Gastrocnemius medialis (tissue), 4 donors: ENCODE data around the gene STX7. TPM values are rescaled to one million over a fixed set of nuclear protein-coding genes. Genes with fewer than 3 reads are reported as not detected.

ENCODE experiments used
- ATAC-seq, 2 donors: fragments of 150-250 bp; one replicate each; pipeline ENCODE4 v1.9.1; 2016
- DNase-seq, 2 donors: peaks; one replicate each; pipeline ENCODE4 v3.0.0-alpha.2; 2019
- H3K27ac ChIP-seq, 4 donors: fragments of 200-600 bp; sonication (generic); 1 replicate in 1 of 4; 2 replicates in 3 of 4; pipeline ENCODE4 v1.5.1; 2016 to 2018; ENCODE audit warnings: mild to moderate bottlenecking in 2 of 4, moderate library complexity in 1 of 4
- H3K27me3 ChIP-seq, 3 donors: fragments of 200-600 bp; sonication (generic) in 2 of 3; 1 replicate in 1 of 3; 2 replicates in 2 of 3; pipeline versions ENCODE4 v1.5.1 to v1.6.0; 2016 to 2019; ENCODE audit warnings: mild to moderate bottlenecking in 1 of 3, moderate library complexity in 1 of 3
- H3K36me3 ChIP-seq, 2 donors: fragments of 200-600 bp; sonication (generic) in 1 of 2; one replicate each; pipeline ENCODE4 v1.5.1; 2017 to 2018
- H3K4me1 ChIP-seq, 2 donors: fragments of 200-600 bp; sonication (generic) in 1 of 2; one replicate each; pipeline ENCODE4 v1.5.1; 2016 to 2017; ENCODE audit warnings: mild to moderate bottlenecking in 2 of 2
- H3K4me3 ChIP-seq, 4 donors: fragments of 200-600 bp; sonication (generic) in 3 of 4; 1 replicate in 1 of 4; 2 replicates in 3 of 4; pipeline ENCODE4 v1.5.1; 2016 to 2019; ENCODE audit warnings: mild to moderate bottlenecking in 2 of 4
- H3K9me3 ChIP-seq, 3 donors: fragments of 200-600 bp; sonication (generic) in 2 of 3; 1 replicate in 1 of 3; 2 replicates in 2 of 3; pipeline ENCODE4 v1.5.1; 2016 to 2019
- CTCF ChIP-seq, 5 experiments: fragments of 450-650 bp in 3 of 5; fragments of 200-600 bp in 2 of 5; sonication (generic) in 2 of 5; IDR thresholded peaks in 4 of 5; conservative IDR thresholded peaks in 1 of 5; 1 replicate in 4 of 5; 2 replicates in 1 of 5; pipeline ENCODE4 v1.5.1; 2016 to 2019; ENCODE audit warnings: antibody characterized with exemption in 5 of 5, mild to moderate bottlenecking in 3 of 5, moderate library complexity in 3 of 5
- POLR2A ChIP-seq, 2 donors: fragments of 450-650 bp; IDR thresholded peaks; one replicate each; pipeline ENCODE4 v1.6.1; 2017; ENCODE audit warnings: antibody characterized with exemption in 2 of 2, mild to moderate bottlenecking in 2 of 2, moderate library complexity in 2 of 2
- in situ Hi-C, 4 donors: fragments of 200-750 bp; cut with MboI; loops; one replicate each; pipeline versions ENCODE4 v1.15.0 to v1.8.0; 2017; ENCODE audit warnings: low sequenced_read_pairs in 4 of 4
- intact Hi-C: fragments of 100-400 bp; cut with DNase I; formaldehyde crosslinking; loops from one replicate; pipeline ENCODE4 v1.15.1; 2023; ENCODE audit warnings: low total_unique reads
- total RNA-seq, 4 donors: library from RNA; depleted of rRNA; stranded (reverse); fragments of >200 nt; gene quantifications; one replicate each; pipeline versions ENCODE4 v1.1.0 to v1.2.3, GENCODE V29; 2016

Gene STX7
- total RNA-seq, 4 donors from 2014 or later = 18.2 to 64.3 (median 20.6) TPM

- intact Hi-C loops (loop anchor here (10.0 kb wide), 1 partner anchor 573 kb away; no protein-coding TSS in a partner anchor), in situ Hi-C loops (loop anchor here in 2 of 4 donors (10.0 to 25.0 kb wide), 2 partner anchors 213 to 575 kb away; no protein-coding TSS in a partner anchor)
- Histone ChIP-seq H3K4me1 (peaks cover 13 to 25% of the 10 kb centered on the region in 2 donors), H3K36me3 (no peaks in the 10 kb centered on the region), H3K27me3 (no peaks in the 10 kb centered on the region), H3K4me3 (no peak overlapping the region), H3K27ac (no peak overlapping the region), H3K9me3 (no peaks in the 10 kb centered on the region)
- ATAC-seq = no peak
- DNase-seq = no peak
- no peak for TF ChIP-seq CTCF (IDR thresholded peaks at IDR 0.05 in 4 of 5, conservative IDR thresholded peaks at IDR 0.05 in 1 of 5)
- TF ChIP-seq POLR2A (IDR thresholded peaks at IDR 0.05) = no peak
Measured at GRCh38 chr6:132487762-132488161, 25.2 kb downstream of the STX7 start.

- Histone ChIP-seq H3K4me1 (peaks cover 13 to 22% of the 10 kb centered on the region in 2 donors), H3K4me3 (no peak overlapping the region), H3K36me3 (no peaks in the 10 kb centered on the region), H3K27me3 (no peaks in the 10 kb centered on the region), H3K27ac (no peak overlapping the region), H3K9me3 (no peaks in the 10 kb centered on the region)
- no peak for ATAC-seq
- intact Hi-C loops = loop anchor here (2.0 to 10.0 kb wide), 2 partner anchors 204 to 570 kb away; no protein-coding TSS in a partner anchor
- DNase-seq = no peak
- in situ Hi-C loops = loop anchor here (5.0 to 25.0 kb wide), 3 partner anchors 207 to 572 kb away; no protein-coding TSS in a partner anchor
- TF ChIP-seq POLR2A (IDR thresholded peaks at IDR 0.05) (no peak), CTCF (IDR thresholded peaks at IDR 0.05 in 4 of 5, conservative IDR thresholded peaks at IDR 0.05 in 1 of 5) (no peak)
Measured at GRCh38 chr6:132484680-132485018, 28.3 kb downstream of the STX7 start.

- Histone ChIP-seq H3K9me3 (no peaks in the 10 kb centered on the region), H3K4me3 (peak overlapping the region in 1 of 4 donors; percentile 28), H3K4me1 (peaks cover 10 to 18% of the 10 kb centered on the region in 2 donors), H3K36me3 (no peaks in the 10 kb centered on the region), H3K27me3 (no peaks in the 10 kb centered on the region), H3K27ac (no peak overlapping the region)
- in situ Hi-C loops (loop anchor here (5.0 to 25.0 kb wide), 3 partner anchors 207 to 572 kb away; no protein-coding TSS in a partner anchor), intact Hi-C loops (loop anchor here (1.0 to 10.0 kb wide), 3 partner anchors 184 to 569 kb away; no protein-coding TSS in a partner anchor)
- DNase-seq = peak in 1 of 2 donors; percentile 11
- TF ChIP-seq CTCF (IDR thresholded peaks at IDR 0.05 in 4 of 5, conservative IDR thresholded peaks at IDR 0.05 in 1 of 5) (peak; percentile 57 to 82 (median 74)), POLR2A (IDR thresholded peaks at IDR 0.05) (no peak)
- ATAC-seq = peak; percentile 73 to 82
Measured at GRCh38 chr6:132483779-132484679, 28.9 kb downstream of the STX7 start.

- intact Hi-C loops = loop anchor here (10.0 kb wide), 1 partner anchor 568 kb away; no protein-coding TSS in a partner anchor
- H3K4me1 ChIP-seq = peaks cover 10 to 18% of the 10 kb centered on the region in 2 donors
Measured at GRCh38 chr6:132482581-132482980, 30.3 kb downstream of the STX7 start.

More at GRCh38 chr6:132482581-132482980, 30.3 kb downstream of the STX7 start:
- TF ChIP-seq POLR2A (IDR thresholded peaks at IDR 0.05) = no peak
- TF ChIP-seq CTCF (IDR thresholded peaks at IDR 0.05 in 4 of 5, conservative IDR thresholded peaks at IDR 0.05 in 1 of 5) = no peak
- H3K4me3 ChIP-seq = no peak overlapping the region
- no peaks in the 10 kb centered on the region for H3K36me3 ChIP-seq
- no peaks in the 10 kb centered on the region for H3K9me3 ChIP-seq
- H3K27me3 ChIP-seq = no peaks in the 10 kb centered on the region
- in situ Hi-C loops = loop anchor here (5.0 to 25.0 kb wide), 3 partner anchors 205 to 570 kb away; no protein-coding TSS in a partner anchor
- no peak for DNase-seq
- no peak overlapping the region for H3K27ac ChIP-seq
- ATAC-seq = no peak
